H9 (cell line): ENCODE data around the gene PTX3. TPM values are rescaled to one million over a fixed set of nuclear protein-coding genes. Genes with fewer than 3 reads are reported as not detected.

Experiments used
- DNase-seq: peaks from one replicate; pipeline ENCODE4 v3.0.0-alpha.2; 2017
- H2AFZ ChIP-seq: one replicate; pipeline ENCODE4 v1.6.1; 2013; ENCODE audit warnings: mild to moderate bottlenecking, low read length, control low read depth, moderate library complexity
- H2AK5ac ChIP-seq: 2 replicates; pipeline ENCODE4 v1.6.1; 2013; ENCODE audit warnings: low read length, control low read depth, mixed read lengths; ENCODE audit not compliant: insufficient read length
- H2BK120ac ChIP-seq: one replicate; pipeline ENCODE4 v1.6.1; 2013; ENCODE audit warnings: low read depth, mild to moderate bottlenecking, low read length, control low read depth, inconsistent platforms; ENCODE audit not compliant: poor library complexity, severe bottlenecking
- H2BK12ac ChIP-seq: 2 replicates; pipeline ENCODE4 v1.6.1; 2013; ENCODE audit warnings: low read length, control low read depth, mixed read lengths, low read depth; ENCODE audit not compliant: insufficient read length
- H2BK15ac ChIP-seq: 2 replicates; pipeline ENCODE4 v1.6.1; 2013; ENCODE audit warnings: low read depth, low read length, control low read depth
- H2BK20ac ChIP-seq: one replicate; pipeline ENCODE4 v1.6.1; 2013; ENCODE audit warnings: low read depth, mild to moderate bottlenecking, low read length, control low read depth, inconsistent platforms; ENCODE audit not compliant: poor library complexity, severe bottlenecking
- H2BK5ac ChIP-seq: 2 replicates; pipeline ENCODE4 v1.6.1; 2013; ENCODE audit warnings: low read length, control low read depth, mixed read lengths; ENCODE audit not compliant: insufficient read length
- H3K14ac ChIP-seq: 2 replicates; pipeline ENCODE4 v1.6.1; 2013; ENCODE audit warnings: low read length, control low read depth; ENCODE audit not compliant: insufficient read depth
- H3K18ac ChIP-seq: 2 replicates; pipeline ENCODE4 v1.6.1; 2013; ENCODE audit warnings: low read depth, mild to moderate bottlenecking, mixed read lengths, low read length, control low read depth; ENCODE audit not compliant: insufficient read length
- H3K23ac ChIP-seq: 2 replicates; pipeline ENCODE4 v1.6.1; 2013; ENCODE audit warnings: low read length, control low read depth, mixed read lengths, low read depth; ENCODE audit not compliant: insufficient read length
- H3K23me2 ChIP-seq: 2 replicates; pipeline ENCODE4 v1.6.1; 2013; ENCODE audit warnings: low read depth, mild to moderate bottlenecking, mixed read lengths, low read length, control low read depth; ENCODE audit not compliant: insufficient read length, poor library complexity, severe bottlenecking
- H3K27ac ChIP-seq: 2 replicates; pipeline ENCODE4 v1.5.1; 2013; ENCODE audit warnings: low read length, control low read depth, mixed read lengths, low read depth; ENCODE audit not compliant: insufficient read length
- H3K27me3 ChIP-seq: 2 replicates; pipeline ENCODE4 v1.6.1; 2013; ENCODE audit warnings: low read length, control low read depth, inconsistent platforms; ENCODE audit not compliant: insufficient read depth
- H3K4ac ChIP-seq: 2 replicates; pipeline ENCODE4 v1.6.1; 2013; ENCODE audit warnings: low read depth, mild to moderate bottlenecking, control low read depth, inconsistent platforms, low read length, moderate library complexity
- H3K4me1 ChIP-seq: 2 replicates; pipeline ENCODE4 v1.6.1; 2013; ENCODE audit warnings: low read length, control low read depth, inconsistent platforms; ENCODE audit not compliant: insufficient read depth
- H3K4me2 ChIP-seq: 2 replicates; pipeline ENCODE4 v1.6.1; 2013; ENCODE audit warnings: low read length, control low read depth, mixed read lengths; ENCODE audit not compliant: insufficient read length, insufficient read depth
- H3K56ac ChIP-seq: 2 replicates; pipeline ENCODE4 v1.6.1; 2013; ENCODE audit warnings: low read depth, mild to moderate bottlenecking, mixed read lengths, low read length, control low read depth; ENCODE audit not compliant: insufficient read length
- H3K79me1 ChIP-seq: 2 replicates; pipeline ENCODE4 v1.6.1; 2013; ENCODE audit warnings: low read depth, mild to moderate bottlenecking, moderate library complexity, low read length, control low read depth, inconsistent platforms; ENCODE audit not compliant: insufficient read depth, poor library complexity, severe bottlenecking
- H3K79me2 ChIP-seq: 2 replicates; pipeline ENCODE4 v1.6.1; 2013; ENCODE audit warnings: low read length, control low read depth, inconsistent platforms; ENCODE audit not compliant: insufficient read depth
- H3K9ac ChIP-seq: 2 replicates; pipeline ENCODE4 v1.6.1; 2013; ENCODE audit warnings: low read length, control low read depth, mixed read lengths; ENCODE audit not compliant: insufficient read length; ENCODE audit errors: extremely low read depth
- H3K9me3 ChIP-seq: one replicate; pipeline ENCODE4 v1.6.1; 2013; ENCODE audit warnings: low read depth, low read length, inconsistent platforms; ENCODE audit not compliant: control insufficient read depth
- H3T11ph ChIP-seq: one replicate; pipeline ENCODE4 v1.6.1; 2013; ENCODE audit warnings: mild to moderate bottlenecking, low read length, control low read depth, inconsistent platforms
- H4K20me1 ChIP-seq: one replicate; pipeline ENCODE4 v1.6.1; 2013; ENCODE audit not compliant: control insufficient read depth, insufficient read length, insufficient read depth
- H4K5ac ChIP-seq: 2 replicates; pipeline ENCODE4 v1.6.1; 2013; ENCODE audit warnings: low read depth, mild to moderate bottlenecking, mixed read lengths, low read length, control low read depth; ENCODE audit not compliant: insufficient read length
- H4K8ac ChIP-seq: replicated peaks from 2 replicates; pipeline ENCODE4 v1.6.1; 2013; ENCODE audit warnings: low read length, control low read depth, mixed read lengths, low read depth; ENCODE audit not compliant: insufficient read length
- H4K91ac ChIP-seq: 2 replicates; pipeline ENCODE4 v1.6.1; 2013; ENCODE audit warnings: low read depth, mild to moderate bottlenecking, moderate library complexity, mixed read lengths, low read length, control low read depth; ENCODE audit not compliant: insufficient read length
- H3K27ac Mint-ChIP-seq, 3 experiments: 2 replicates in 2 of 3; 3 replicates in 1 of 3; pipeline ENCODE4 v1.8.0; 2020 to 2021; ENCODE audit warnings: mixed read lengths in 3 of 3, mild to moderate bottlenecking in 1 of 3, moderate library complexity in 1 of 3
- H3K27me3 Mint-ChIP-seq: 2 replicates; pipeline ENCODE4 v1.8.0; 2021; ENCODE audit warnings: low read depth, mild to moderate bottlenecking, moderate library complexity, mixed read lengths
- H3K36me3 Mint-ChIP-seq, 3 experiments: 2 replicates in 2 of 3; 3 replicates in 1 of 3; pipeline ENCODE4 v1.8.0; 2020 to 2021; ENCODE audit warnings: low read depth in 3 of 3, mixed read lengths in 3 of 3; ENCODE audit not compliant: insufficient read depth in 1 of 3
- H3K4me1 Mint-ChIP-seq, 2 experiments: 2 replicates each; pipeline ENCODE4 v1.8.0; 2020; ENCODE audit warnings: mixed read lengths in 2 of 2
- H3K4me3 Mint-ChIP-seq, 2 experiments: 2 replicates in 1 of 2; 3 replicates in 1 of 2; pipeline ENCODE4 v1.8.0; 2020 to 2021; ENCODE audit warnings: mild to moderate bottlenecking in 2 of 2, mixed read lengths in 2 of 2, moderate library complexity in 1 of 2
- H3K9me3 Mint-ChIP-seq, 2 experiments: 2 replicates in 1 of 2; 3 replicates in 1 of 2; pipeline ENCODE4 v1.8.0; 2020; ENCODE audit warnings: mild to moderate bottlenecking in 2 of 2, mixed read lengths in 2 of 2, moderate library complexity in 1 of 2
- WGBS: extraction: QIAGEN DNeasy Blood & Tissue Kit; methylation state at CpG from one replicate; pipeline ENCODE4 v1.1.7; 2013; ENCODE audit warnings: missing lambda C conversion rate, low lambda C conversion rate, mixed read lengths; ENCODE audit not compliant: insufficient read length; ENCODE audit errors: extremely low coverage; 5-methylcytosine and 5-hydroxymethylcytosine counted together
- total RNA-seq: library from RNA; stranded (reverse); gene quantifications from 2 replicates; pipeline ENCODE4 v1.2.1, GENCODE V29; 2021
- TF ChIP-seq, protein P1 (sequence below): fragments of 200-600 bp; sonication (generic); conservative IDR thresholded peaks from 3 replicates; pipeline ENCODE4 v1.8.0; 2021; ENCODE audit warnings: antibody characterized with exemption, mild to moderate bottlenecking

PTX3 gene
- total RNA-seq, 1 experiment from 2014 or later: 0.11 TPM

DNA sequence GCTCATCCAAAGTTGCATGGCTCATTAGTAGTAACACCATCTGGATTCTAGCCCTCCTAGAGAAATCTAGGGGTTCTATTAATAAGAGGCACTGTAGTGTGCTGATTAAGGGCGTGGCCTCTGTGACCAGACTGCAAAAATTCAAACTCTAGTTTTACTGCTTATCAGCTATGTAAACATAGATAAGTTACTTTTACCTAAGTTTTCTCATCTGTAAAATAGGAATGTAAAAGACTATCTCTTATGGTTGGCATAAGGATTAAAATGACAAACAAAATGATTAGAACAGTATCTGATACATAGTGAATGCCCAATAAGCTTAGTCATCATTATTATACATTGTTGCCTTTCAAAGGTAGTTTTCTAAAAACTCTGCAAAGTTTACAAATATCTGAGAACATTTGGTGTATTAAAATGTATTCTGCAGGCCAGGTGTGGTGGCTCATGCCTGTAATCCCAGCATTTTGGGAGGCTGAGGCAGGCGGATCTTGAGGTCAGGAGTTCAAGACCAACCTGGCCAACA, 4.5 kb downstream of the PTX3 start:
- Histone ChIP-seq H3K23me2 (peaks cover 16% of the 10 kb centered on the region), H2BK15ac (no peak overlapping the region), H2AFZ (no peak overlapping the region), H3K4ac (no peak overlapping the region), H3K4me1 (peaks cover 2% of the 10 kb centered on the region; the same call in 1 of the 2 replicates), H3K27ac (no peak overlapping the region), H3K79me2 (no peaks in the 10 kb centered on the region), H4K8ac (no peak overlapping the region), H4K5ac (no peak overlapping the region), H3K56ac (no peak overlapping the region), H2BK5ac (no peak overlapping the region), H4K20me1 (no peaks in the 10 kb centered on the region), H2BK20ac (no peak overlapping the region), H3K9me3 (no peaks in the 10 kb centered on the region), H3T11ph (no peak overlapping the region), H3K79me1 (no peaks in the 10 kb centered on the region), H2AK5ac (no peak overlapping the region), H3K18ac (no peak overlapping the region), H4K91ac (no peak overlapping the region), H3K27me3 (no peaks in the 10 kb centered on the region; the same call in 1 of the 2 replicates), H3K9ac (no peak overlapping the region), H2BK120ac (no peak overlapping the region), H3K4me2 (no peak overlapping the region), H3K14ac (no peak overlapping the region), H3K23ac (no peak overlapping the region), H2BK12ac (no peak overlapping the region)
- TF ChIP-seq, protein P1, sequence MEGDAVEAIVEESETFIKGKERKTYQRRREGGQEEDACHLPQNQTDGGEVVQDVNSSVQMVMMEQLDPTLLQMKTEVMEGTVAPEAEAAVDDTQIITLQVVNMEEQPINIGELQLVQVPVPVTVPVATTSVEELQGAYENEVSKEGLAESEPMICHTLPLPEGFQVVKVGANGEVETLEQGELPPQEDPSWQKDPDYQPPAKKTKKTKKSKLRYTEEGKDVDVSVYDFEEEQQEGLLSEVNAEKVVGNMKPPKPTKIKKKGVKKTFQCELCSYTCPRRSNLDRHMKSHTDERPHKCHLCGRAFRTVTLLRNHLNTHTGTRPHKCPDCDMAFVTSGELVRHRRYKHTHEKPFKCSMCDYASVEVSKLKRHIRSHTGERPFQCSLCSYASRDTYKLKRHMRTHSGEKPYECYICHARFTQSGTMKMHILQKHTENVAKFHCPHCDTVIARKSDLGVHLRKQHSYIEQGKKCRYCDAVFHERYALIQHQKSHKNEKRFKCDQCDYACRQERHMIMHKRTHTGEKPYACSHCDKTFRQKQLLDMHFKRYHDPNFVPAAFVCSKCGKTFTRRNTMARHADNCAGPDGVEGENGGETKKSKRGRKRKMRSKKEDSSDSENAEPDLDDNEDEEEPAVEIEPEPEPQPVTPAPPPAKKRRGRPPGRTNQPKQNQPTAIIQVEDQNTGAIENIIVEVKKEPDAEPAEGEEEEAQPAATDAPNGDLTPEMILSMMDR: no peak
- Mint-ChIP-seq H3K27me3 (peaks cover 30% of the 10 kb centered on the region), H3K9me3 (no peaks in the 10 kb centered on the region), H3K4me3 (no peak overlapping the region), H3K27ac (no peak overlapping the region), H3K4me1 (peaks cover 16 to 19% of the 10 kb centered on the region in 2 experiments), H3K36me3 (no peaks in the 10 kb centered on the region)
- WGBS: no CpG with 5 or more reads among the region's 2 CpGs
- no peak for DNase-seq
